SU-DHL-6 (cell line): ENCODE data around the gene PCNX4.

Experiments used
- H2AFZ ChIP-seq: fragments of 200-600 bp; sonication (generic); 2 replicates; pipeline ENCODE4 v1.6.1; 2014; ENCODE audit warnings: low read depth, mild to moderate bottlenecking, moderate library complexity, mixed read lengths, antibody characterized with exemption, low read length; ENCODE audit not compliant: severe bottlenecking
- H3F3A ChIP-seq: fragments of 200-600 bp; shearing (Covaris generic); 2 replicates; pipeline ENCODE4 v1.6.0; 2016; ENCODE audit warnings: antibody characterized with exemption, mild to moderate bottlenecking; ENCODE audit not compliant: insufficient read depth
- H3K27ac ChIP-seq: fragments of 200-600 bp; sonication (generic); 2 replicates; pipeline ENCODE4 v1.5.1; 2016; ENCODE audit warnings: low read depth, mild to moderate bottlenecking, low read length, moderate library complexity, mixed read lengths
- H3K27me3 ChIP-seq: fragments of 200-600 bp; sonication (generic), shearing (Covaris generic); 2 replicates; pipeline ENCODE4 v1.6.0; 2014; ENCODE audit warnings: mild to moderate bottlenecking, low read length
- H3K36me3 ChIP-seq: fragments of 200-600 bp; sonication (generic); 2 replicates; pipeline ENCODE4 v1.6.1; 2014; ENCODE audit warnings: mild to moderate bottlenecking, low read length, mixed read lengths
- H3K4me2 ChIP-seq: fragments of 300-600, 200-600 bp; shearing (Covaris generic), sonication (generic); 2 replicates; pipeline ENCODE4 v1.6.0; 2014; ENCODE audit warnings: low read length, low read depth, mild to moderate bottlenecking; ENCODE audit not compliant: poor library complexity, severe bottlenecking
- H3K4me3 ChIP-seq: fragments of 200-600 bp; sonication (generic); 2 replicates; pipeline ENCODE4 v1.5.1; 2014; ENCODE audit warnings: antibody characterized with exemption, low read length, mild to moderate bottlenecking, mixed read lengths; ENCODE audit not compliant: insufficient read depth, poor library complexity, severe bottlenecking
- H3K79me2 ChIP-seq: fragments of 200-600 bp; sonication (generic); 2 replicates; pipeline ENCODE4 v1.6.1; 2014; ENCODE audit warnings: mild to moderate bottlenecking, low read length, moderate library complexity; ENCODE audit not compliant: insufficient read depth
- H3K9ac ChIP-seq: fragments of 200-600 bp; sonication (generic); 2 replicates; pipeline ENCODE4 v1.7.0; 2014; ENCODE audit warnings: mild to moderate bottlenecking, low read length
- H3K9me2 ChIP-seq: fragments of 200-600 bp; sonication (generic); replicated peaks from 2 replicates; pipeline ENCODE4 v1.6.1; 2014; ENCODE audit warnings: low read length; ENCODE audit not compliant: insufficient read depth
- H3K9me3 ChIP-seq: fragments of 200-600 bp; sonication (generic); 2 replicates; pipeline ENCODE4 v1.6.1; 2014; ENCODE audit warnings: low read length, mixed read lengths; ENCODE audit not compliant: insufficient read depth
- H4K20me1 ChIP-seq: fragments of 200-600 bp; sonication (generic); 2 replicates; pipeline ENCODE4 v1.6.1; 2014; ENCODE audit warnings: low read depth, mild to moderate bottlenecking, antibody characterized with exemption, low read length, moderate library complexity, mixed read lengths
- CTCF ChIP-seq: fragments of 200-600 bp; sonication (generic); IDR thresholded peaks from one replicate; pipeline ENCODE4 v1.5.1; 2017; ENCODE audit warnings: antibody characterized with exemption, mild to moderate bottlenecking, low read length, moderate library complexity; ENCODE audit not compliant: insufficient read depth, poor library complexity, severe bottlenecking
- EZH2phosphoT487 ChIP-seq: fragments of 200-600 bp; sonication (generic), shearing (Covaris generic); conservative IDR thresholded peaks from 2 replicates; pipeline ENCODE4 v1.6.1; 2018; ENCODE audit warnings: mild to moderate bottlenecking, antibody characterized with exemption, low read length, moderate library complexity, mixed read lengths

Gene PCNX4

GRCh38 chr14:60184905-60185555 lies 93.3 kb downstream of the PCNX4 start:
- Histone ChIP-seq H3K9me3 (no peaks in the 10 kb centered on the region), H3K27ac (peak overlapping the region; percentile 38; the same call in 1 of the 2 replicates), H3K36me3 (no peaks in the 10 kb centered on the region), H3K9ac (peak overlapping the region; percentile 29; the same call in 1 of the 2 replicates), H2AFZ (peak overlapping the region; percentile 64), H3F3A (no peaks in the 10 kb centered on the region), H3K4me3 (no peak overlapping the region), H3K27me3 (no peaks in the 10 kb centered on the region), H3K4me2 (peak overlapping the region; percentile 68), H4K20me1 (no peaks in the 10 kb centered on the region), H3K9me2 (no peaks in the 10 kb centered on the region), H3K79me2 (no peaks in the 10 kb centered on the region)
- TF ChIP-seq EZH2phosphoT487 (no peak), CTCF (no peak)

- no peaks in the 10 kb centered on the region for H3K9me2 ChIP-seq
- no peak overlapping the region for H2AFZ ChIP-seq
- TF ChIP-seq EZH2phosphoT487 (no peak), CTCF (no peak)
- H4K20me1 ChIP-seq: no peaks in the 10 kb centered on the region
- H3K36me3 ChIP-seq: no peaks in the 10 kb centered on the region
- H3K27ac ChIP-seq: no peak overlapping the region
- no peak overlapping the region for H3K9ac ChIP-seq
- H3K4me3 ChIP-seq: no peak overlapping the region
- H3K4me2 ChIP-seq: no peak overlapping the region
- no peaks in the 10 kb centered on the region for H3K9me3 ChIP-seq
- no peaks in the 10 kb centered on the region for H3K27me3 ChIP-seq
- no peaks in the 10 kb centered on the region for H3F3A ChIP-seq
- H3K79me2 ChIP-seq: no peaks in the 10 kb centered on the region
Observed at GRCh38 chr14:60188115-60188514, 96.4 kb downstream of the PCNX4 start.

GRCh38 chr14:60188696-60189095 lies 97.0 kb downstream of the PCNX4 start:
- Histone ChIP-seq H3K9me2 (no peaks in the 10 kb centered on the region), H3K9ac (no peak overlapping the region), H3K27ac (no peak overlapping the region), H3F3A (no peaks in the 10 kb centered on the region), H3K79me2 (no peaks in the 10 kb centered on the region), H3K9me3 (no peaks in the 10 kb centered on the region), H3K27me3 (no peaks in the 10 kb centered on the region), H3K4me2 (no peak overlapping the region), H4K20me1 (no peaks in the 10 kb centered on the region), H3K4me3 (no peak overlapping the region), H2AFZ (no peak overlapping the region), H3K36me3 (no peaks in the 10 kb centered on the region)
- TF ChIP-seq EZH2phosphoT487 (no peak), CTCF (no peak)
